Peyer's patch (tissue), 4 donors: ENCODE data around the gene PATZ1. TPM values are rescaled to one million over a fixed set of nuclear protein-coding genes. Genes with fewer than 3 reads are reported as not detected.

Experiments used
- DNase-seq, 3 donors: peaks; one replicate each; pipeline ENCODE4 v3.0.0-alpha.2; 2017 to 2019
- H3K27ac ChIP-seq, 4 donors: fragments of 200-600 bp; sonication (generic); one replicate each; pipeline ENCODE4 v1.5.1; 2016 to 2019
- H3K27me3 ChIP-seq, 2 donors: fragments of 200-600 bp; sonication (generic); one replicate each; pipeline ENCODE4 v1.5.1; 2019
- H3K36me3 ChIP-seq, 3 donors: fragments of 200-600 bp; sonication (generic); one replicate each; pipeline ENCODE4 v1.5.1; 2016 to 2019
- H3K4me1 ChIP-seq, 4 donors: fragments of 200-600 bp; sonication (generic); one replicate each; pipeline ENCODE4 v1.5.1; 2016 to 2019
- H3K4me3 ChIP-seq, 4 donors: fragments of 200-600 bp; sonication (generic); 1 replicate in 3 of 4; 2 replicates in 1 of 4; pipeline ENCODE4 v1.5.1; 2016 to 2019; ENCODE audit warnings: mild to moderate bottlenecking in 1 of 4
- H3K9me3 ChIP-seq, 4 donors: fragments of 200-600 bp; sonication (generic); one replicate each; pipeline ENCODE4 v1.5.1; 2016 to 2019; ENCODE audit warnings: mild to moderate bottlenecking in 1 of 4
- CTCF ChIP-seq, 6 experiments: fragments of 450-650 bp in 4 of 6; fragments of 200-600 bp in 2 of 6; sonication (generic) in 1 of 6; IDR thresholded peaks; one replicate each; pipeline ENCODE4 v1.5.1; 2017 to 2019; ENCODE audit warnings: antibody characterized with exemption in 6 of 6, mild to moderate bottlenecking in 3 of 6, moderate library complexity in 1 of 6
- POLR2A ChIP-seq, 2 donors: fragments of 450-650 bp; IDR thresholded peaks; one replicate each; pipeline ENCODE4 v1.5.1; 2017; ENCODE audit warnings: antibody characterized with exemption in 2 of 2, mild to moderate bottlenecking in 2 of 2, moderate library complexity in 2 of 2
- total RNA-seq, 4 donors: library from RNA; depleted of rRNA; stranded (reverse); fragments of >200 nt; gene quantifications; one replicate each; pipeline ENCODE4 v1.1.0, GENCODE V29; 2016

PATZ1 gene
- total RNA-seq, 4 donors from 2014 or later, result 12.4 to 28.3 (median 21.2) TPM

- H3K36me3 ChIP-seq, result peaks cover 0 to 55% (median 2%) of the 10 kb centered on the region in 3 donors
- peak overlapping the region in 2 of 4 donors; percentile 36 to 51 for H3K27ac ChIP-seq
Measured at GRCh38 chr22:31337178-31337577, 9.0 kb downstream of the PATZ1 start.

GRCh38 chr22:31334329-31334728 is 11.8 kb downstream of the PATZ1 start:
- no peak overlapping the region for H3K27ac ChIP-seq
- DNase-seq, result no peak
- no peaks in the 10 kb centered on the region for H3K9me3 ChIP-seq
- H3K27me3 ChIP-seq, result no peaks in the 10 kb centered on the region
- H3K36me3 ChIP-seq, result peaks cover 0 to 66% (median 0%) of the 10 kb centered on the region in 3 donors
- H3K4me3 ChIP-seq, result no peak overlapping the region
- H3K4me1 ChIP-seq, result peaks cover 0 to 15% (median 0%) of the 10 kb centered on the region in 4 donors
- TF ChIP-seq POLR2A (IDR thresholded peaks at IDR 0.05), result no peak
- no peak for TF ChIP-seq CTCF (IDR thresholded peaks at IDR 0.05)

More at GRCh38 chr22:31337178-31337577, 9.0 kb downstream of the PATZ1 start:
- DNase-seq, result peak in 2 of 3 donors; percentile 72 to 86
- no peak for TF ChIP-seq CTCF (IDR thresholded peaks at IDR 0.05)
- no peak for TF ChIP-seq POLR2A (IDR thresholded peaks at IDR 0.05)
- H3K4me3 ChIP-seq, result no peak overlapping the region
- no peaks in the 10 kb centered on the region for H3K9me3 ChIP-seq
- peaks cover under 1 to 44% (median 8%) of the 10 kb centered on the region in 4 donors for H3K4me1 ChIP-seq
- no peaks in the 10 kb centered on the region for H3K27me3 ChIP-seq

- Histone ChIP-seq H3K4me3 (no peak overlapping the region), H3K27me3 (no peaks in the 10 kb centered on the region), H3K9me3 (no peaks in the 10 kb centered on the region), H3K4me1 (peaks cover 0 to 8% (median 0%) of the 10 kb centered on the region in 4 donors), H3K27ac (no peak overlapping the region), H3K36me3 (peaks cover 0 to 73% (median 0%) of the 10 kb centered on the region in 3 donors)
- no peak for DNase-seq
- TF ChIP-seq POLR2A (IDR thresholded peaks at IDR 0.05), result no peak
- TF ChIP-seq CTCF (IDR thresholded peaks at IDR 0.05), result no peak
Measured at GRCh38 chr22:31333641-31334040, 12.5 kb downstream of the PATZ1 start.

GRCh38 chr22:31332886-31333285 is 13.3 kb downstream of the PATZ1 start:
- Histone ChIP-seq H3K4me1 (peaks cover 0 to 5% (median 0%) of the 10 kb centered on the region in 4 donors), H3K4me3 (no peak overlapping the region), H3K9me3 (no peaks in the 10 kb centered on the region), H3K36me3 (peaks cover 0 to 80% (median 0%) of the 10 kb centered on the region in 3 donors), H3K27me3 (no peaks in the 10 kb centered on the region), H3K27ac (no peak overlapping the region)
- no peak for DNase-seq
- TF ChIP-seq POLR2A (IDR thresholded peaks at IDR 0.05), result no peak

- Histone ChIP-seq H3K27me3 (no peaks in the 10 kb centered on the region), H3K4me1 (peaks cover 0 to 3% (median 0%) of the 10 kb centered on the region in 4 donors), H3K4me3 (no peak overlapping the region), H3K36me3 (peaks cover 0 to 89% (median 0%) of the 10 kb centered on the region in 3 donors), H3K9me3 (no peaks in the 10 kb centered on the region), H3K27ac (no peak overlapping the region)
- TF ChIP-seq CTCF (IDR thresholded peaks at IDR 0.05) (no peak), POLR2A (IDR thresholded peaks at IDR 0.05) (no peak)
- DNase-seq, result no peak
Measured at GRCh38 chr22:31332010-31332409, 14.1 kb downstream of the PATZ1 start.

- DNase-seq, result no peak
- H3K27ac ChIP-seq, result no peak overlapping the region
- no peak for TF ChIP-seq CTCF (IDR thresholded peaks at IDR 0.05)
- TF ChIP-seq POLR2A (IDR thresholded peaks at IDR 0.05), result no peak
Measured at GRCh38 chr22:31329453-31330215, 16.5 kb downstream of the PATZ1 start.

More at GRCh38 chr22:31329453-31330215, 16.5 kb downstream of the PATZ1 start:
- Histone ChIP-seq H3K36me3 (peaks cover 0 to 92% (median 0%) of the 10 kb centered on the region in 3 donors), H3K9me3 (no peaks in the 10 kb centered on the region), H3K4me3 (no peak overlapping the region), H3K27me3 (no peaks in the 10 kb centered on the region), H3K4me1 (no peaks in the 10 kb centered on the region)
